Measurements from ENCODE around the gene NFYA. TPM values are rescaled to one million over a fixed set of nuclear protein-coding genes. Genes with fewer than 3 reads are reported as not detected.
A peak's percentile ranks its signal among the peaks of the same experiment; 100 is the strongest.

The NFYA gene
- total and polyA plus RNA-seq, 2 of the 13 experiments (the other 11 are each of a cell fraction or from before 2014, with no cell fraction given), result 16.0 to 22.9 TPM

DNA sequence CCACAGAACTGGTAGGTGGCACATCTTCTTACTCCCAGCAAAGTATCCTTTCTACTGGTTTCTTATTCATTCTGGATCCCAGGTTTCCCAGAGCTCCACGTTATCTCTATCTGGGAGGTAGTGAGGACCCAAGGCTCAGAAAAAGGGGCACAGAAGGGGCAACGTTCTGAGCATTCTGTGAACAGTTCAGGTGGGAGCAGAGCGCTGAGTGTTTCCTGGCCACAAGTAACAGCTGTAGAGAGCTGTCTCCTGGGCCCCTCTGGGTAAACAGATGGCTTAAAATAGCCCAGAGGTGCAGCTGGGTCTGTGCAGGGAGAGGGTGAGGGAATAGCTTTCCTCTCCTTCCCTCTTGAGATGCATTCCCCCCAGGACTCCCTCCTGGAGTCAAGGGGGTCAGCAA is 17.6 kb upstream of the NFYA start (continued):
- TF ChIP-seq HNRNPK (IDR thresholded peaks at IDR 0.05; ENCODE audit: low read depth, low read length, poor library complexity, severe bottlenecking), result no peak
- no peak for TF ChIP-seq RNF2 (conservative IDR thresholded peaks at IDR 0.05; ENCODE audit: low read depth)
- TF ChIP-seq RNF219 (CRISPR knock-in tag; IDR thresholded peaks at IDR 0.05), result no peak
- TF ChIP-seq NR0B2 (CRISPR knock-in tag; IDR thresholded peaks at IDR 0.05), result no peak
- TF ChIP-seq, protein P1, sequence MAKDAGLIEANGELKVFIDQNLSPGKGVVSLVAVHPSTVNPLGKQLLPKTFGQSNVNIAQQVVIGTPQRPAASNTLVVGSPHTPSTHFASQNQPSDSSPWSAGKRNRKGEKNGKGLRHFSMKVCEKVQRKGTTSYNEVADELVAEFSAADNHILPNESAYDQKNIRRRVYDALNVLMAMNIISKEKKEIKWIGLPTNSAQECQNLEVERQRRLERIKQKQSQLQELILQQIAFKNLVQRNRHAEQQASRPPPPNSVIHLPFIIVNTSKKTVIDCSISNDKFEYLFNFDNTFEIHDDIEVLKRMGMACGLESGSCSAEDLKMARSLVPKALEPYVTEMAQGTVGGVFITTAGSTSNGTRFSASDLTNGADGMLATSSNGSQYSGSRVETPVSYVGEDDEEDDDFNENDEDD (CRISPR knock-in tag; IDR thresholded peaks at IDR 0.05; ENCODE audit: borderline replicate concordance), result no peak
- TF ChIP-seq PBX2 (CRISPR knock-in tag; IDR thresholded peaks at IDR 0.05), result no peak
- TF ChIP-seq ZNF629 (CRISPR knock-in tag; conservative IDR thresholded peaks at IDR 0.05), result no peak
- no peak for TF ChIP-seq ZFYVE20 (CRISPR knock-in tag; IDR thresholded peaks at IDR 0.05; ENCODE audit: borderline replicate concordance, low read depth)
- 0 out of 2 replicates have a peak, but pooled peaks have one; percentile 25 for TF ChIP-seq ELF3 (CRISPR knock-in tag; IDR thresholded peaks at IDR 0.05)
- TF ChIP-seq KLF9 (CRISPR knock-in tag; IDR thresholded peaks at IDR 0.05; ENCODE audit: low read depth), result no peak
- no peak for TF ChIP-seq GLI4 (CRISPR knock-in tag; IDR thresholded peaks at IDR 0.05; ENCODE audit: borderline replicate concordance)
- TF ChIP-seq, protein P2, sequence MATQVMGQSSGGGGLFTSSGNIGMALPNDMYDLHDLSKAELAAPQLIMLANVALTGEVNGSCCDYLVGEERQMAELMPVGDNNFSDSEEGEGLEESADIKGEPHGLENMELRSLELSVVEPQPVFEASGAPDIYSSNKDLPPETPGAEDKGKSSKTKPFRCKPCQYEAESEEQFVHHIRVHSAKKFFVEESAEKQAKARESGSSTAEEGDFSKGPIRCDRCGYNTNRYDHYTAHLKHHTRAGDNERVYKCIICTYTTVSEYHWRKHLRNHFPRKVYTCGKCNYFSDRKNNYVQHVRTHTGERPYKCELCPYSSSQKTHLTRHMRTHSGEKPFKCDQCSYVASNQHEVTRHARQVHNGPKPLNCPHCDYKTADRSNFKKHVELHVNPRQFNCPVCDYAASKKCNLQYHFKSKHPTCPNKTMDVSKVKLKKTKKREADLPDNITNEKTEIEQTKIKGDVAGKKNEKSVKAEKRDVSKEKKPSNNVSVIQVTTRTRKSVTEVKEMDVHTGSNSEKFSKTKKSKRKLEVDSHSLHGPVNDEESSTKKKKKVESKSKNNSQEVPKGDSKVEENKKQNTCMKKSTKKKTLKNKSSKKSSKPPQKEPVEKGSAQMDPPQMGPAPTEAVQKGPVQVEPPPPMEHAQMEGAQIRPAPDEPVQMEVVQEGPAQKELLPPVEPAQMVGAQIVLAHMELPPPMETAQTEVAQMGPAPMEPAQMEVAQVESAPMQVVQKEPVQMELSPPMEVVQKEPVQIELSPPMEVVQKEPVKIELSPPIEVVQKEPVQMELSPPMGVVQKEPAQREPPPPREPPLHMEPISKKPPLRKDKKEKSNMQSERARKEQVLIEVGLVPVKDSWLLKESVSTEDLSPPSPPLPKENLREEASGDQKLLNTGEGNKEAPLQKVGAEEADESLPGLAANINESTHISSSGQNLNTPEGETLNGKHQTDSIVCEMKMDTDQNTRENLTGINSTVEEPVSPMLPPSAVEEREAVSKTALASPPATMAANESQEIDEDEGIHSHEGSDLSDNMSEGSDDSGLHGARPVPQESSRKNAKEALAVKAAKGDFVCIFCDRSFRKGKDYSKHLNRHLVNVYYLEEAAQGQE (IDR thresholded peaks at IDR 0.05; ENCODE audit: borderline replicate concordance in 1 of 2, low read depth in 1 of 2, low read length in 2 of 2), result no peak
- no peak for TF ChIP-seq TOE1 (CRISPR knock-in tag; IDR thresholded peaks at IDR 0.05)
- TF ChIP-seq RELA (CRISPR knock-in tag; IDR thresholded peaks at IDR 0.05), result no peak
- TF ChIP-seq TFE3 (CRISPR knock-in tag; IDR thresholded peaks at IDR 0.05), result no peak
- TF ChIP-seq, protein P3, sequence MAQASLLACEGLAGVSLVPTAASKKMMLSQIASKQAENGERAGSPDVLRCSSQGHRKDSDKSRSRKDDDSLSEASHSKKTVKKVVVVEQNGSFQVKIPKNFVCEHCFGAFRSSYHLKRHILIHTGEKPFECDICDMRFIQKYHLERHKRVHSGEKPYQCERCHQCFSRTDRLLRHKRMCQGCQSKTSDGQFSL (CRISPR knock-in tag; IDR thresholded peaks at IDR 0.05), result no peak
- no peak for TF ChIP-seq ATF7-NPFF (CRISPR knock-in tag; IDR thresholded peaks at IDR 0.05; ENCODE audit: low read depth)
- TF ChIP-seq, protein P4, sequence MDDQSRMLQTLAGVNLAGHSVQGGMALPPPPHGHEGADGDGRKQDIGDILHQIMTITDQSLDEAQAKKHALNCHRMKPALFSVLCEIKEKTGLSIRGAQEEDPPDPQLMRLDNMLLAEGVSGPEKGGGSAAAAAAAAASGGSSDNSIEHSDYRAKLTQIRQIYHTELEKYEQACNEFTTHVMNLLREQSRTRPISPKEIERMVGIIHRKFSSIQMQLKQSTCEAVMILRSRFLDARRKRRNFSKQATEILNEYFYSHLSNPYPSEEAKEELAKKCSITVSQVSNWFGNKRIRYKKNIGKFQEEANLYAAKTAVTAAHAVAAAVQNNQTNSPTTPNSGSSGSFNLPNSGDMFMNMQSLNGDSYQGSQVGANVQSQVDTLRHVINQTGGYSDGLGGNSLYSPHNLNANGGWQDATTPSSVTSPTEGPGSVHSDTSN (CRISPR knock-in tag; IDR thresholded peaks at IDR 0.05; ENCODE audit: borderline replicate concordance), result no peak
